ENCODE results near the gene HNRNPM. TPM values are rescaled to one million over a fixed set of nuclear protein-coding genes. Genes with fewer than 3 reads are reported as not detected.
"Not testable (repeated sequence)": the region's sequence is repeated elsewhere in the genome, so short reads cannot be mapped to it uniquely, and the experiment has no call there.

The HNRNPM gene
- total RNA-seq, 2 donors from 2014 or later = 117 to 155 TPM

DNA sequence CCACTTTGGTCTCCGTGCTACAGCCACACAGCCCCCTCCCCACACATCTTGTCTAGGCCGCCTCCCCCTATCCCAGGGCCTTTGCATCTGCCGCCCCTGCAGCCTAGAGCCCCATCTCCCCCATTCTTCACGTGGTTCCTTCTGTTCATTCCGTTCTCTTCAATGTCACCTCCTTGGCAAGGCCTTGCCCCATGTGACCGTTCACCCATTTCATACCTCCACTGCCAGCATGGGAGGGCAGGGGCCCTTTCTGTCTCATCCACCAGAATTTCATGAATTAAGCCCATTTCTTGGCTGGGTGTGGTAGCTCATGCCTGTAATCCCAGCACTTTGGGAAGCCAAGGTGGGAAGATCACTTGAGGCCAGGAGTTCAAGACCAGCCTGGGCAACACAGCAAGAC lies 15.7 kb upstream of the HNRNPM start:
- TF ChIP-seq, protein P1, sequence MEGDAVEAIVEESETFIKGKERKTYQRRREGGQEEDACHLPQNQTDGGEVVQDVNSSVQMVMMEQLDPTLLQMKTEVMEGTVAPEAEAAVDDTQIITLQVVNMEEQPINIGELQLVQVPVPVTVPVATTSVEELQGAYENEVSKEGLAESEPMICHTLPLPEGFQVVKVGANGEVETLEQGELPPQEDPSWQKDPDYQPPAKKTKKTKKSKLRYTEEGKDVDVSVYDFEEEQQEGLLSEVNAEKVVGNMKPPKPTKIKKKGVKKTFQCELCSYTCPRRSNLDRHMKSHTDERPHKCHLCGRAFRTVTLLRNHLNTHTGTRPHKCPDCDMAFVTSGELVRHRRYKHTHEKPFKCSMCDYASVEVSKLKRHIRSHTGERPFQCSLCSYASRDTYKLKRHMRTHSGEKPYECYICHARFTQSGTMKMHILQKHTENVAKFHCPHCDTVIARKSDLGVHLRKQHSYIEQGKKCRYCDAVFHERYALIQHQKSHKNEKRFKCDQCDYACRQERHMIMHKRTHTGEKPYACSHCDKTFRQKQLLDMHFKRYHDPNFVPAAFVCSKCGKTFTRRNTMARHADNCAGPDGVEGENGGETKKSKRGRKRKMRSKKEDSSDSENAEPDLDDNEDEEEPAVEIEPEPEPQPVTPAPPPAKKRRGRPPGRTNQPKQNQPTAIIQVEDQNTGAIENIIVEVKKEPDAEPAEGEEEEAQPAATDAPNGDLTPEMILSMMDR (IDR thresholded peaks at IDR 0.05) = no peak
- H3K27ac ChIP-seq = no peak overlapping the region
- ATAC-seq (ENCODE audit: insufficient number of reproducible peaks, low FRiP score, low read depth) = no peak
- H3K4me1 ChIP-seq (ENCODE audit: control insufficient read depth in 1 of 2, low read depth in 2 of 2) = peaks cover 5 to 12% of the 10 kb centered on the region in 2 donors
- no peak for DNase-seq (ENCODE audit: low spot score)
- no peaks in the 10 kb centered on the region for H3K9me3 ChIP-seq
- H3K4me3 ChIP-seq = no peak overlapping the region
- no peaks in the 10 kb centered on the region for H3K27me3 ChIP-seq (replicated peaks; ENCODE audit: insufficient read depth)
- H3K36me3 ChIP-seq = peaks cover 18% of the 10 kb centered on the region

DNA sequence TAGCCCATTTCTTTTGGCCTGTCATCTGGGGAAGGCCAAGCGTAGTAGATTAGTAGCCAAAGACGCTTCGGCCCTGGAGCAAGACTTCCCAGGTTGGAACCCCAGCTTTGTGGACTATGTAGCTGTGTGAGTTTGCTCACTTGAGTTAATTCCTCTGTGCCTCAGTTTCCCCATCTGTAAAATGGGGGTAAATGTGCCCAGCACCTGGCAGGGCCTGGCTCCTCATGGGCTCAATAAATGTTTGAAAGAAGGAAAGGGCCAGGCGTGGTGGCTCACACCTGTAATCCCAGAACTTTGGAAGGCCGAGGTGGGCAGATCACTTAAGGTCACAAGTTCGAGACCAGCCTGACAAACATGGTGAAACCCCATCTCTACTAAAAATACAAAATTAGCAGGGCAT lies 14.9 kb upstream of the HNRNPM start:
- TF ChIP-seq, protein P1 (IDR thresholded peaks at IDR 0.05) = no peak
- Histone ChIP-seq H3K27me3 (replicated peaks; ENCODE audit: insufficient read depth) (no peaks in the 10 kb centered on the region), H3K36me3 (peaks cover 18% of the 10 kb centered on the region), H3K4me3 (no peak overlapping the region), H3K4me1 (ENCODE audit: control insufficient read depth in 1 of 2, low read depth in 2 of 2) (peaks cover 0 to 12% of the 10 kb centered on the region in 2 donors), H3K27ac (no peak overlapping the region), H3K9me3 (no peaks in the 10 kb centered on the region)
- DNase-seq (ENCODE audit: low spot score) (no peak), ATAC-seq (ENCODE audit: insufficient number of reproducible peaks, low FRiP score, low read depth) (no peak)

DNA sequence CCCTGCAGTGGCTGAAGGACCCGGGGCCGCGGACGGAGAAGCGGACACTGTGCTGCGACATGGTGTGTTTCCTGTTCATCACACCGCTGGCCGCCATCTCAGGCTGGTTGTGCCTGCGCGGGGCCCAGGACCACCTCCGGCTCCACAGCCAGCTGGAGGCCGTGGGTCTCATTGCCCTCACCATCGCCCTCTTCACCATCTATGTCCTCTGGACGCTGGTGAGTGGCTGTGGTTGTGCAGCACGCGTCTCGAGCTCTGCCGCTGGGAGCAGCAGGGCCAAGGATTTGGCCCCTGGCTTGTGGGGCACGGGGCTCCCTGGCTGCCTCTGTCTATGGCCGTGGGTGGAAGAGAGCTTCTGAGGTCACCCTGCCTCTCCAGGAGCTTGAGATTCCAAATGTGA lies 14.1 kb upstream of the HNRNPM start:
- DNase-seq (ENCODE audit: low spot score) = no peak
- Histone ChIP-seq H3K4me3 (no peak overlapping the region), H3K27ac (no peak overlapping the region), H3K9me3 (no peaks in the 10 kb centered on the region), H3K36me3 (peaks cover 18% of the 10 kb centered on the region), H3K27me3 (replicated peaks; ENCODE audit: insufficient read depth) (no peaks in the 10 kb centered on the region), H3K4me1 (ENCODE audit: control insufficient read depth in 1 of 2, low read depth in 2 of 2) (peaks cover 0 to 12% of the 10 kb centered on the region in 2 donors)
- TF ChIP-seq, protein P1 (IDR thresholded peaks at IDR 0.05) = no peak
- no peak for ATAC-seq (ENCODE audit: insufficient number of reproducible peaks, low FRiP score, low read depth)

DNA sequence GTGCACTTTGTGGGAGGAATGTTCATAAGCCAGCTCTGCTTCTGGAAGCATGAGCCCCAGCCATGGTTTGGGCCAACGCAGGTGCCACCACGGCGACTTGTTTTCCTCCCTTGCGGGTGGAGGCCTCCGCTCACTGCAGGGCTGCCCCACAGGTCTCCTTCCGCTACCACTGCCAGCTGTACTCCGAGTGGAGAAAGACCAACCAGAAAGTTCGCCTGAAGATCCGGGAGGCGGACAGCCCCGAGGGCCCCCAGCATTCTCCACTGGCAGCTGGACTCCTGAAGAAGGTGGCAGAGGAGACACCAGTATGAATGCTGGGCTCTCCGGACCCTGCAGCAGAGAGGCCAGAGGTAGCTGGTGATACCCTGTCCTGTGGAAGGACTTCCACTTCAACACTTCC lies 6.5 kb upstream of the HNRNPM start:
- DNase-seq (ENCODE audit: low spot score) = no peak
- peaks cover 2% of the 10 kb centered on the region for H3K36me3 ChIP-seq
- TF ChIP-seq, protein P1 (IDR thresholded peaks at IDR 0.05) = no peak
- H3K4me3 ChIP-seq = no peak overlapping the region
- H3K27me3 ChIP-seq (replicated peaks; ENCODE audit: insufficient read depth) = no peaks in the 10 kb centered on the region
- no peak for ATAC-seq (ENCODE audit: insufficient number of reproducible peaks, low FRiP score, low read depth)
- no peak overlapping the region for H3K27ac ChIP-seq
- H3K4me1 ChIP-seq (ENCODE audit: control insufficient read depth in 1 of 2, low read depth in 2 of 2) = peaks cover 0 to 12% of the 10 kb centered on the region in 2 donors
- H3K9me3 ChIP-seq = no peaks in the 10 kb centered on the region

DNA sequence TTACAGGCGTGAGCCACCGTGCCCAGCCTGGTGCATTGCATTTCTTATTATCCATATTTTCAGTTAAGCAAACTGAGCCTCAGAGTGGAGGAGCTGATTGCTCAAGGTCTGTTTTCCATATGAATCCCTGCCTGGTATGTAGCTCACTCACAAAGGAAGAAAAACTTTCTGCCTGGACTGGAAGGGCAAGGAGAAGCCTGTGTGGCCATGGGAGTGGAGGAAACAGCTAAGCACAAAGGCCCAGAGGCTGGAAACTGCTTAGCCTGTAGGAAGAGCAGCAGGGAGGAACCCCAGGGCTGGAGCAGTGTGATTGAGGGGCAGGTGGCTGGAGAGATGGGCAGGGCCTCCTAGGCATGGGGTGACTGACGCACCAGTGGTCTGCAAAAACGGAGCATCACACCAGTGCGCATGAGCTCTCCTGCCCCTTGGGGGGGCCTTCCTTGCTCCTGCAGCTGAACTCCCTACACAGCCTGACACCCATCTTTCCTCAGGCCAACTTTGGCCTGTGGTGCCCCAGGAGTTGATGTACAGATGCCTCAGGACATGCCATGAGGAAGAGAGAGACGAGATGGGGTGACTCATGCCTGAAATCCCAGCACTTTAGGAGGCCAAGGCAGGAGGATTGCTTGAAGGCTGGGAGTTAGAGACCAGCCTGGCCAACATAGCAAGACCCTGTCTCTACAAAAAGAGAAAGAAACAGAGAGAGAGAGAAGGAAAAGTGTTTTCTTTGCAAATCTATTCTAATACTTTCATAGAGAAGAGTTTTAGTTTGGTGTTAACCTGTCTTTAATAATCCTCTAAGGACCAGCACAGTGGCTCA lies 2.8 kb upstream of the HNRNPM start:
- DNase-seq (ENCODE audit: low spot score) = no peak
- Histone ChIP-seq H3K36me3 (peaks cover 2% of the 10 kb centered on the region), H3K27ac (no peak overlapping the region), H3K4me1 (ENCODE audit: control insufficient read depth in 1 of 2, low read depth in 2 of 2) (peaks cover 7 to 18% of the 10 kb centered on the region in 2 donors), H3K4me3 (no peak overlapping the region), H3K27me3 (replicated peaks; ENCODE audit: insufficient read depth) (no peaks in the 10 kb centered on the region), H3K9me3 (no peaks in the 10 kb centered on the region)
- ATAC-seq (ENCODE audit: insufficient number of reproducible peaks, low FRiP score, low read depth) = no peak
- TF ChIP-seq, protein P1 (IDR thresholded peaks at IDR 0.05) = no peak

DNA sequence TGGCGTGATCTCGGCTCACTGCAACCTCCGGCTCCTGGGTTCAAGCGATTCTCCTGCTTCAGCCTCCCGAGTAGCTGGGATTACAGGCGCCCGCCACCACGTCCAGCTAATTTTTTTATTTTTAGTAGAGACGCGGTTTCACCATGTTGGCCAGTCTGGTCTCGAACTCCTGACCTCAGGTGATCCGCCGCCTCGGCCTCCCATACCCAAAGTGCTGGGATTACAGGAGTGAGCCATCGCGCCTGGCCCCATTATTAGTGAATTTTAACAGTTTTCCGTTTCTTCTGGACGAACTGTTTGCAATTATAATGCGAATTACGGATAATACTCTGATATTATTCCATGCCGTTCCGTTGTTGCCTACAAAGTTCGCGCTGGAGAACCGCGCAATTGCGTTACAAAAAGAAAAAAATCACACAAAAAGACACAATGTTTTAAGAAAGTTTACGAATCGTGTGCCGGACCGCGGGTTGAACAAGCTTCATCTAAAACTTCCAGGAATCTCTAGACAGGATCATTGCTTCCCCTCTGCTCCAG lies 567 bp upstream of the HNRNPM start:
- peak overlapping the region; percentile 94 to 96 for H3K27ac ChIP-seq
- H3K9me3 ChIP-seq; H3K36me3 ChIP-seq; ATAC-seq (ENCODE audit: insufficient number of reproducible peaks, low FRiP score, low read depth); DNase-seq (ENCODE audit: low spot score); H3K27me3 ChIP-seq (replicated peaks; ENCODE audit: insufficient read depth): not testable (repeated sequence)
- H3K4me3 ChIP-seq = peak overlapping the region; percentile 89
- peaks cover 23 to 34% of the 10 kb centered on the region in 2 donors for H3K4me1 ChIP-seq (ENCODE audit: control insufficient read depth in 1 of 2, low read depth in 2 of 2)
